HPDE6-E6E7 (cell line): ENCODE data around the gene PCBP3.
"Not testable (repeated sequence)": the region's sequence is repeated elsewhere in the genome, so short reads cannot be mapped to it uniquely, and the experiment has no call there.

Source experiments
- DNase-seq: peaks from one replicate; pipeline ENCODE4 v3.0.0; 2011; ENCODE audit warnings: missing footprints; ENCODE audit errors: extremely low spot score

The PCBP3 gene

GRCh38 chr21:45945868-45946210 lies 302.3 kb downstream of the PCBP3 start:
- no peak for DNase-seq

GRCh38 chr21:45947296-45947695 lies 303.8 kb downstream of the PCBP3 start:
- DNase-seq: no peak

- DNase-seq: no peak
These were observed 304.3 kb downstream of the PCBP3 start for GRCh38 chr21:45947716-45948255.

GRCh38 chr21:45948576-45949141 lies 305.1 kb downstream of the PCBP3 start:
- no peak for DNase-seq

- DNase-seq: no peak
These were observed 306.6 kb downstream of the PCBP3 start for GRCh38 chr21:45949928-45950739.

- no peak for DNase-seq
These were observed 307.4 kb downstream of the PCBP3 start for GRCh38 chr21:45950740-45951515.

- DNase-seq: no peak
These were observed 308.2 kb downstream of the PCBP3 start for GRCh38 chr21:45951676-45952075.

- DNase-seq: not testable (repeated sequence)
These were observed 309.0 kb downstream of the PCBP3 start for GRCh38 chr21:45952527-45952926.

- no peak for DNase-seq
These were observed 309.4 kb downstream of the PCBP3 start for GRCh38 chr21:45952974-45953373.

- no peak for DNase-seq
These were observed 310.7 kb downstream of the PCBP3 start for GRCh38 chr21:45954261-45954660.

GRCh38 chr21:45954921-45955320 lies 311.4 kb downstream of the PCBP3 start:
- no peak for DNase-seq

GRCh38 chr21:45957551-45957950 lies 314.0 kb downstream of the PCBP3 start:
- no peak for DNase-seq

GRCh38 chr21:45957981-45958600 lies 314.6 kb downstream of the PCBP3 start:
- DNase-seq: no peak

- no peak for DNase-seq
These were observed 315.7 kb downstream of the PCBP3 start for GRCh38 chr21:45959182-45959581.

- no peak for DNase-seq
These were observed 316.4 kb downstream of the PCBP3 start for GRCh38 chr21:45959779-45960390.

GRCh38 chr21:45961408-45961807 lies 317.9 kb downstream of the PCBP3 start:
- not testable (repeated sequence) for DNase-seq

GRCh38 chr21:45962531-45963231 lies 319.2 kb downstream of the PCBP3 start:
- DNase-seq: no peak

- no peak for DNase-seq
These were observed 319.7 kb downstream of the PCBP3 start for GRCh38 chr21:45963232-45963570.

- DNase-seq: no peak
These were observed 321.1 kb downstream of the PCBP3 start for GRCh38 chr21:45964649-45965048.

- no peak for DNase-seq
These were observed 321.7 kb downstream of the PCBP3 start for GRCh38 chr21:45965084-45965809.
